DMS53 treated with DMSO at 0.1 percent for 48 hours (cell line): ENCODE data around the gene SLC12A3.
"Not testable (repeated sequence)": the region's sequence is repeated elsewhere in the genome, so short reads cannot be mapped to it uniquely, and the experiment has no call there.

ENCODE experiments used
- DNase-seq: peaks from one replicate; lab custom pipeline; 2025; ENCODE audit not compliant: unreplicated experiment; lab: John Stamatoyannopoulos, UW

SLC12A3 gene

GRCh38 chr16:56915336-56916119 lies 50.5 kb downstream of the SLC12A3 start:
- no peak for DNase-seq

GRCh38 chr16:56916571-56917403 lies 51.8 kb downstream of the SLC12A3 start:
- no peak for DNase-seq

- no peak for DNase-seq
Observed at GRCh38 chr16:56918467-56919012, 53.5 kb downstream of the SLC12A3 start.

GRCh38 chr16:56919099-56919800 lies 54.2 kb downstream of the SLC12A3 start:
- DNase-seq = peak; percentile 11

GRCh38 chr16:56921571-56921970 lies 56.6 kb downstream of the SLC12A3 start:
- DNase-seq = no peak

GRCh38 chr16:56923481-56924091 lies 58.6 kb downstream of the SLC12A3 start:
- no peak for DNase-seq

- DNase-seq = no peak
Observed at GRCh38 chr16:56927471-56927870, 62.5 kb downstream of the SLC12A3 start.

GRCh38 chr16:56929639-56930038 lies 64.6 kb downstream of the SLC12A3 start:
- DNase-seq = no peak

- DNase-seq = no peak
Observed at GRCh38 chr16:56930486-56931270, 65.7 kb downstream of the SLC12A3 start.

- DNase-seq = no peak
Observed at GRCh38 chr16:56931271-56931891, 66.4 kb downstream of the SLC12A3 start.

- peak; percentile 96 for DNase-seq
Observed at GRCh38 chr16:56931892-56932720, 67.1 kb downstream of the SLC12A3 start, which contains the start of gene HERPUD1. Gene HERPUD1, plus strand, starts transcription at chr16:56932142. Its CDS starts 103 bp downstream, at chr16:56932245.

- DNase-seq = peak; percentile 86
Observed at GRCh38 chr16:56932721-56933619, 68.0 kb downstream of the SLC12A3 start.

- no peak for DNase-seq
Observed at GRCh38 chr16:56933828-56934598, 69.0 kb downstream of the SLC12A3 start.

- not testable (repeated sequence) for DNase-seq
Observed at GRCh38 chr16:56934599-56935145, 69.7 kb downstream of the SLC12A3 start.

GRCh38 chr16:56935201-56935600 lies 70.2 kb downstream of the SLC12A3 start:
- no peak for DNase-seq

GRCh38 chr16:56936491-56936890 lies 71.5 kb downstream of the SLC12A3 start:
- DNase-seq = peak; percentile 19
